Measurements from ENCODE around the gene ATPAF1.

DNA sequence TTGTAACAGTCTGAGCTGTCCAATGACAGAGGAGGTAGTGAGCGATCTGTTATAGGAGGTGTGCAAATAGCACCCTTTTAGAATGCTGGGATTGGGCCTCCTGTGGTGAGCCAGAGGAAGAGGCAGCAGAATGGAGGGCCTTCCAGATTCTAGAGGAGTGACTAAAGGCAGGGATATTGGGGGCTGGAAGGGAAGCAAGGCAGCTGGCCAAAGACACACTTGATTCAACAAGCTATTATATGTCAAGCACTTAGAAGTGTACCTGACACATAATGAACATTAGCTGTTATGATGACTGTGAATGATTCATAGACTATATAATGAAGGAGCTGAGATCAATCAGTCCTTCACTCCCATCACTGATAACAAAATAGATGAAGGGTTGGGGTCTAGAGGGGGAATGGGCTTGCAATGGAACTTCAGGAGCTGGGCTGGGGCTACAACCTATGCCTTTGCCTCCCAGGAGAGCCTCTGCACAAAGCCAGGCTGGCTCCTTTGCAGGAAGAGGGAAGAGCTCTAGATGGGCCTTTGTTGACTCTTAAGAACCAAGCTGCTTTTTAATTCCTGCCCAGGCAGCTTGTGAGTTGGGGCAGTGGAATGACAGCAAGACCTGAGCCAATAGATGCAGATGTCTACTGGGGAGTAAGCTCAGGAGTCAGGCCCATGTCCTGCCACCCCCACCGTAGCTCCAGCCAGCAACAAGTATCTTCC lies 61.8 kb downstream of the ATPAF1 start:
- TF ChIP-seq, protein P1, sequence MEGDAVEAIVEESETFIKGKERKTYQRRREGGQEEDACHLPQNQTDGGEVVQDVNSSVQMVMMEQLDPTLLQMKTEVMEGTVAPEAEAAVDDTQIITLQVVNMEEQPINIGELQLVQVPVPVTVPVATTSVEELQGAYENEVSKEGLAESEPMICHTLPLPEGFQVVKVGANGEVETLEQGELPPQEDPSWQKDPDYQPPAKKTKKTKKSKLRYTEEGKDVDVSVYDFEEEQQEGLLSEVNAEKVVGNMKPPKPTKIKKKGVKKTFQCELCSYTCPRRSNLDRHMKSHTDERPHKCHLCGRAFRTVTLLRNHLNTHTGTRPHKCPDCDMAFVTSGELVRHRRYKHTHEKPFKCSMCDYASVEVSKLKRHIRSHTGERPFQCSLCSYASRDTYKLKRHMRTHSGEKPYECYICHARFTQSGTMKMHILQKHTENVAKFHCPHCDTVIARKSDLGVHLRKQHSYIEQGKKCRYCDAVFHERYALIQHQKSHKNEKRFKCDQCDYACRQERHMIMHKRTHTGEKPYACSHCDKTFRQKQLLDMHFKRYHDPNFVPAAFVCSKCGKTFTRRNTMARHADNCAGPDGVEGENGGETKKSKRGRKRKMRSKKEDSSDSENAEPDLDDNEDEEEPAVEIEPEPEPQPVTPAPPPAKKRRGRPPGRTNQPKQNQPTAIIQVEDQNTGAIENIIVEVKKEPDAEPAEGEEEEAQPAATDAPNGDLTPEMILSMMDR (conservative IDR thresholded peaks at IDR 0.05 in 1 of 2, IDR thresholded peaks at IDR 0.05 in 1 of 2; ENCODE audit: low read depth in 1 of 2, low read length in 2 of 2): no peak
- no peak for TF ChIP-seq EZH2 (IDR thresholded peaks at IDR 0.05; ENCODE audit: low read length, missing control alignments)

Data from fibroblast of lung (primary cell).